Ramos (cell line): Measurements from ENCODE around the gene ARHGAP24.

Source experiments
- in situ Hi-C: fragments of 300-500 bp; cut with MboI; formaldehyde crosslinking; loops from one replicate; pipeline ENCODE4 v1.14.3; 2022; ENCODE audit warnings: low sequenced_read_pairs; ENCODE audit not compliant: unreplicated experiment

Gene ARHGAP24

GRCh38 chr4:85964298-85964697, 489.3 kb downstream of the ARHGAP24 start:
- in situ Hi-C loops = loop anchor here (25.0 kb wide), 1 partner anchor 202 kb away; no protein-coding TSS in a partner anchor

DNA sequence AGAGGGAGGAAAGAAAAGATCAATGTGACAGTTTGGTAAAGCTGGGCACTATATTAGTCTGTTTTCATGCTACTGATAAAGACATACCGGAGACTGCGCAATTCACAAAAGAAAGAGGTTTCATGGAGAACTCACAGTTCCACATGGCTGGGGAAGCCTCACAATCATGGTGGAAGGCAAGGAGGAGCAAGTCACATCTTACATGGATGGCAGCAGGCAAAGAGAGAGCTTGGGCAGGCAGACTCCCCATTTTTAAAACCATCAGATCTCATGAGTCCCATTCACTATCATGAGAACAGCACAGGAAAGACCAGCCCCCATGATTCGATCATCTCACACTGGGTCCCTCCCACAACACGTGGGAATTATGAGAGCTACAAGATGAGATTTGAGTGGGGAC, 490.1 kb downstream of the ARHGAP24 start:
- in situ Hi-C loops = loop anchor here (25.0 kb wide), 1 partner anchor 203 kb away; no protein-coding TSS in a partner anchor

DNA sequence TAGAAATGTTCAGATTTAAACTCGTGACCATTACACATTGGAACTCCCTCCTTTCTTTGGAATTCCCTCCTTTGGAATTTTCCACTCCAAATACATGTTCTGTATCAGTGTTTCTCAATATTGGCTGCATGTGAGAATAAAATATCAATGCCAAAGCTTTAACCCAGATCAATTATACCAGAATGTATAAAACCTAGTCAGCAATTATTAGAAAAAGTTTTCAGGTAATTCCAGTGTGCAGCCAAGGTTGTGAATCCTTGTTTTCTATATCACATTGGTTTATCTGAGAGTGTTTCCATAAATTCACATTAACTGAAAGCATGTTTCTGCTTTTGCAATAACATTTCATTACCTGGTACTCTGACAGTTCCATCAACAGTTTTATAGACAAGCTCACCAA, 490.6 kb downstream of the ARHGAP24 start:
- in situ Hi-C loops = loop anchor here (25.0 kb wide), 1 partner anchor 203 kb away; no protein-coding TSS in a partner anchor

GRCh38 chr4:85966373-85966772, 491.4 kb downstream of the ARHGAP24 start:
- in situ Hi-C loops = loop anchor here (25.0 kb wide), 1 partner anchor 204 kb away; no protein-coding TSS in a partner anchor

- in situ Hi-C loops = loop anchor here (25.0 kb wide), 1 partner anchor 206 kb away; no protein-coding TSS in a partner anchor
Observed at GRCh38 chr4:85967872-85968271, 492.9 kb downstream of the ARHGAP24 start.

- in situ Hi-C loops = loop anchor here (25.0 kb wide), 1 partner anchor 207 kb away; no protein-coding TSS in a partner anchor
Observed at GRCh38 chr4:85968945-85969819, 494.2 kb downstream of the ARHGAP24 start.

DNA sequence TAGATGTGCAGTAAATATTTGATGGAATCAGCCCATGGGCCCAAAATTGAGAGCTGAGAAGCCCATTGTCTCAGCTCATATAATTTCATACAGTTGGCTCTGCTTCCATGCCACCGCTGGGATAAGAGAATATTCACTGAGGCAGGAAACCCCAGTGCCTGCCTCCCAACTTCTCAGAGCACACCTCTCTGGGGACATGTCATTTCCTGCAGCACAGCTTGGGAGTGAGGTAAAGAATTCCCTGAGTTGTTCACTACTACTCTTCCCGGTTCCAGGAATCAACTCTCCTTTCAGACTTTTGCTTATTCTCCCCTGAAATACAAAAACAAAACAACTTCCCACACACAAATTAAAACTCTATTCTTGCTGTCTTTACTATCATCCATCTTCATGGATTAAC, 495.6 kb downstream of the ARHGAP24 start:
- in situ Hi-C loops = loop anchor here (25.0 kb wide), 1 partner anchor 208 kb away; no protein-coding TSS in a partner anchor

GRCh38 chr4:85979276-85979675, 504.3 kb downstream of the ARHGAP24 start:
- in situ Hi-C loops = no loop called here

GRCh38 chr4:85986266-85986665, 511.3 kb downstream of the ARHGAP24 start:
- in situ Hi-C loops = no loop called here

- in situ Hi-C loops = no loop called here
Observed at GRCh38 chr4:85993641-85994040, 518.7 kb downstream of the ARHGAP24 start.

DNA sequence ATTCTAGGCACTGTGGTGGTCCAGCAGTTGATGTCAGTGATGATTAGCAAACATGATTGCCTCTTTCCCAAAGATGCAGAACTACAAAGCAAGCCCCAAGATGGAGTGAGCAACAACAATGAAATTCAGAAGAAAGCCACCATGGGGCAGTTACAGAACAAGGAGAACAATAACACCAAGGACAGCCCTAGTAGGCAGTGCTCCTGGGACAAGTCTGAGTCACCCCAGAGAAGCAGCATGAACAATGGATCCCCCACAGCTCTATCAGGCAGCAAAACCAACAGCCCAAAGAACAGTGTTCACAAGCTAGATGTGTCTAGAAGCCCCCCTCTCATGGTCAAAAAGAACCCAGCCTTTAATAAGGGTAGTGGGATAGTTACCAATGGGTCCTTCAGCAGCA, 519.6 kb downstream of the ARHGAP24 start:
- in situ Hi-C loops = no loop called here

- in situ Hi-C loops = no loop called here
Observed at GRCh38 chr4:85995361-85995760, 520.4 kb downstream of the ARHGAP24 start.

DNA sequence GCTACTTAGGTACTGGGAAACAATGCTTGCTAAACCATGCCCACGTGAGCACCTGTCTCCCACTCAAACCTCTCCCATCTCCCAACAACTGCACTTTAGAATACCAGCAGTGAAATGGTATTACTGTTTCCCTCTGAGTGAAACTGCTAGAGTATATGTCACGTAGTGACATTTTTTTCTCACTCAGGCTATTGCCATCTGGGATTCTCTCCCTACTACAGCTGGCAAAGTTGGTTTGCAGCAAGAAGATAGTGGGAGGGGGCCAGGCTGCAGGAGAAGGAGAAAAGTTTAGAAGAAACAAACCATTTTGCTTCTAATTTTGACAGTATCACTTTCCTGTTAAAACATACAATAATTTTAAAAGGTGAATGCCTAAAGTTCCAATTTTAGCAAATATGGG, 526.6 kb downstream of the ARHGAP24 start:
- in situ Hi-C loops = no loop called here

DNA sequence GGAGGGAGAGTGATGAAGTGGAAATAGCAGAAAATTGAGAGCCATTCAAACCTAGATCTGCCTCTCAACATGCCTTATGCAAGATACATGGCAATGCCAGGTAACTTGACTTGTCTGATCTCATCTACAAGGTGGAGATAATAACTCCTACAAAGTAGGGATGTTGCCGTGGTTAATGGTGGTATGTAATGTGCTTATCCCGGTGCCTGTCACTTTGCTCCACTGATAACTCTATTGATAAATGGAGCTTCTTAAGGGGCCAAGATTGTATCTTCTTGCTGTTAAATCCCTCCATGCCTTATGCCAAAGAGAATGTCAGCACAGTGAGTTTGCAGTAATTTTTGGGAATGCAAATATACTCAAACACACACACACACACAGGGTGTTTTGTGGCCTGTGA, 529.1 kb downstream of the ARHGAP24 start:
- in situ Hi-C loops = no loop called here

- in situ Hi-C loops = no loop called here
Observed at GRCh38 chr4:86006057-86006456, 531.1 kb downstream of the ARHGAP24 start.

DNA sequence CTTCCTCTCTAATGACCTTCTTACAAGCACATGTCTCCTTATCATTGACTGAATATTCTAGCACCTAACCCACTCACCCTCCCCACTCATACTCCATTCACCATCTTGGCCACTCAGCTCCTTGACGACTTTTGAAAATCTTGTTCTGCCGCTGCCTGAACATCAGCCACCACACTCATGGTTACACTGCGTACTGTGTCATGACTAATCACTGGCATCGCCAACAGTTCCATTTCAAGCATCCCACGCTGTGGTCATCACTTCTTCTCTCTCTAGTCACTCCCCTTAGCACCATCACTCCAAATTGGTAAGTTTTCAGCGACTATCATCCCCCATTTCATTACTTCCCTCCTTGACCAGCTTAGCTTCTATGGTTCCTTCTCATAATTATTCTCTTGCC, 532.1 kb downstream of the ARHGAP24 start:
- in situ Hi-C loops = no loop called here

DNA sequence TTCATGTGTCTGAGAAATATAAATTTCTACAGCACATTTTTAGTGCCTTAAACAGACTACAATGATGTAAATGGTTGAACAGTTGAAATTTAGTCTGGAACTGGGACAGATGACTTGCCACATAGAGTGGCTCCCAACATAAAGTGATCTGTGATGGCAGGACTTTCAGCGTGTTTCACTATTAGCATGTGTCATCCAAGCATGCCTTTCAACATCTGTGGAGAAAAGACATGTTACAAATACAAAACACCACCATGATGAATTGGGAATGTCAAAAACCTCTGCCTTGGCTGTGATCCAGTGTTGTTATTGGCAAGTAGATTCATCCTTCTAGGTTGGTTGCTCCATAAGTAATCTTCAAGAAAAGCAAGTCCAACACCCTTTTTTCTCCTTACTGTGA, 536.2 kb downstream of the ARHGAP24 start:
- in situ Hi-C loops = no loop called here

- in situ Hi-C loops = no loop called here
Observed at GRCh38 chr4:86013621-86014020, 538.7 kb downstream of the ARHGAP24 start.

- in situ Hi-C loops = no loop called here
Observed at GRCh38 chr4:86014599-86014998, 539.6 kb downstream of the ARHGAP24 start.

GRCh38 chr4:86015412-86016350, 540.7 kb downstream of the ARHGAP24 start:
- in situ Hi-C loops = no loop called here

GRCh38 chr4:86019362-86019761, 544.4 kb downstream of the ARHGAP24 start:
- in situ Hi-C loops = no loop called here
